Measurements from ENCODE around the gene MS4A2. TPM values are rescaled to one million over a fixed set of nuclear protein-coding genes. Genes with fewer than 3 reads are reported as not detected.
"Not testable (repeated sequence)": the region's sequence is repeated elsewhere in the genome, so short reads cannot be mapped to it uniquely, and the experiment has no call there.

MS4A2 gene
- total and polyA plus RNA-seq, 3 donors from 2014 or later: 0.39 to 2.6 (median 2.0) TPM

- WGBS, 2 donors: 41 to 50% methylated on average over 3 of the region's 3 CpGs
- peak overlapping the region; percentile 72 to 81 for H3K27ac ChIP-seq
- intact Hi-C loops (cut with DNase I; ENCODE audit: low total_unique reads): no loop called here
- H3K9me3 ChIP-seq: no peaks in the 10 kb centered on the region
- peaks cover 28% of the 10 kb centered on the region for H3K4me1 ChIP-seq
- H3K4me3 ChIP-seq: no peak overlapping the region
- no peak for TF ChIP-seq POLR2A (IDR thresholded peaks at IDR 0.05)
- TF ChIP-seq CTCF (IDR thresholded peaks at IDR 0.05): no peak
- no peaks in the 10 kb centered on the region for H3K36me3 ChIP-seq (ENCODE audit: low read depth, missing control alignments)
- no peaks in the 10 kb centered on the region for H3K27me3 ChIP-seq
- DNase-seq: peak; percentile 77
Measured at GRCh38 chr11:60127311-60127811, 38.9 kb downstream of the MS4A2 start.

- intact Hi-C loops (cut with DNase I; ENCODE audit: low total_unique reads): no loop called here
Measured at GRCh38 chr11:60128376-60128775, 39.9 kb downstream of the MS4A2 start.

GRCh38 chr11:60128866-60129265, 40.4 kb downstream of the MS4A2 start:
- H3K9me3 ChIP-seq; intact Hi-C loops (cut with DNase I; ENCODE audit: low total_unique reads); H3K27me3 ChIP-seq; DNase-seq; H3K36me3 ChIP-seq (ENCODE audit: low read depth, missing control alignments); H3K4me3 ChIP-seq: not testable (repeated sequence)
- Histone ChIP-seq H3K27ac (peak overlapping the region; percentile 70 to 81), H3K4me1 (peaks cover 28% of the 10 kb centered on the region)
- WGBS, 2 donors: 80 to 88% methylated on average over 4 of the region's 4 CpGs

More at GRCh38 chr11:60128376-60128775, 39.9 kb downstream of the MS4A2 start:
- DNase-seq: peak; percentile 47
- H3K4me3 ChIP-seq: no peak overlapping the region
- WGBS, 2 donors: 51 to 67% methylated on average over 2 of the region's 2 CpGs
- TF ChIP-seq CTCF (IDR thresholded peaks at IDR 0.05): no peak
- H3K27me3 ChIP-seq: no peaks in the 10 kb centered on the region
- H3K9me3 ChIP-seq: no peaks in the 10 kb centered on the region
- no peaks in the 10 kb centered on the region for H3K36me3 ChIP-seq (ENCODE audit: low read depth, missing control alignments)
- peak overlapping the region; percentile 70 to 81 for H3K27ac ChIP-seq
- peaks cover 28% of the 10 kb centered on the region for H3K4me1 ChIP-seq

- H3K36me3 ChIP-seq (ENCODE audit: low read depth, missing control alignments): no peaks in the 10 kb centered on the region
- H3K4me3 ChIP-seq: no peak overlapping the region
- DNase-seq: no peak
- intact Hi-C loops (cut with DNase I; ENCODE audit: low total_unique reads): no loop called here
- H3K27me3 ChIP-seq: no peaks in the 10 kb centered on the region
- TF ChIP-seq POLR2A (IDR thresholded peaks at IDR 0.05): no peak
- no peak for TF ChIP-seq CTCF (IDR thresholded peaks at IDR 0.05)
- H3K27ac ChIP-seq: peak overlapping the region; percentile 27 to 42
- peaks cover 24% of the 10 kb centered on the region for H3K4me1 ChIP-seq
- 54 to 75% methylated on average over 3 of the region's 3 CpGs for WGBS, 2 donors
- H3K9me3 ChIP-seq: no peaks in the 10 kb centered on the region
Measured at GRCh38 chr11:60129853-60130252, 41.4 kb downstream of the MS4A2 start.

DNA sequence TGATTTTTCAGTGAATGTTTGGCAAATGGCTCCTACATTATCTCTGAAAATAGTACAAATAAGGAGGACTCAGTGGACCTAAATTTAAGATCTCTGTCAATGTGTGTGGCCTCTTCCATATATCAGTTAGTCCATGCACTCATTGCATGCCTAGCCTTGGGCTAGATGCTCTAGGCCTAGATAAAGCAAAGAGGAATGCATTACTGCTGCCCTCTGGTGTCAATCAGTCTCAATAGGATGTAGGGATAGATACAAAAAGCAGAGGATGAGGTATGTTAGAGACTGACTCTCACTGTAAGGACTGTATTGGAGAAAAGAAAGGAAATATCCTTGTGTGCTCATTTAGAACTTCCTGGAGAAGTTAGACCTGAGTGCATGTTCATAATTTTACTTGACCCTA, 42.0 kb downstream of the MS4A2 start:
- peak; percentile 24 to 43 (median 38) for TF ChIP-seq CTCF (IDR thresholded peaks at IDR 0.05)
- TF ChIP-seq POLR2A (IDR thresholded peaks at IDR 0.05): no peak

More for the DNA sequence above, 42.0 kb downstream of the MS4A2 start:
- H3K9me3 ChIP-seq: no peaks in the 10 kb centered on the region
- DNase-seq: peak; percentile 82
- peaks cover 24% of the 10 kb centered on the region for H3K4me1 ChIP-seq
- no peaks in the 10 kb centered on the region for H3K27me3 ChIP-seq
- H3K27ac ChIP-seq: peak overlapping the region; percentile 27 to 42
- no peak overlapping the region for H3K4me3 ChIP-seq
- intact Hi-C loops (cut with DNase I; ENCODE audit: low total_unique reads): no loop called here
- H3K36me3 ChIP-seq (ENCODE audit: low read depth, missing control alignments): no peaks in the 10 kb centered on the region
